Endodermal cell (in vitro differentiated cells): ENCODE results near the gene LPXN. TPM values are rescaled to one million over a fixed set of nuclear protein-coding genes. Genes with fewer than 3 reads are reported as not detected.

Experiments
- DNase-seq: peaks from one replicate; pipeline ENCODE4 v3.0.0-alpha.2; 2017
- H3K27ac ChIP-seq: 2 replicates; pipeline ENCODE4 v1.5.1; 2013; ENCODE audit warnings: mild to moderate bottlenecking, low read depth, low read length, moderate library complexity
- H3K27me3 ChIP-seq: 2 replicates; pipeline ENCODE4 v1.6.1; 2013; ENCODE audit warnings: mild to moderate bottlenecking, low read length, moderate library complexity; ENCODE audit not compliant: insufficient read depth, control insufficient read depth, poor library complexity, severe bottlenecking
- H3K36me3 ChIP-seq: 2 replicates; pipeline ENCODE4 v1.7.0; 2013; ENCODE audit warnings: mild to moderate bottlenecking, low read length, moderate library complexity; ENCODE audit not compliant: control insufficient read depth, insufficient read depth
- H3K4me1 ChIP-seq: one replicate; pipeline ENCODE4 v1.7.0; 2013; ENCODE audit warnings: low read length; ENCODE audit not compliant: control insufficient read depth, insufficient read depth
- H3K4me3 ChIP-seq: 2 replicates; pipeline ENCODE4 v1.5.1; 2013; ENCODE audit warnings: mild to moderate bottlenecking, low read length, moderate library complexity
- H3K9ac ChIP-seq: 2 replicates; pipeline ENCODE4 v1.6.1; 2013; ENCODE audit warnings: mild to moderate bottlenecking, low read length, moderate library complexity; ENCODE audit not compliant: poor library complexity, severe bottlenecking; ENCODE audit errors: extremely low read depth
- H3K9me3 ChIP-seq: 2 replicates; pipeline ENCODE4 v1.6.1; 2013; ENCODE audit warnings: mild to moderate bottlenecking, low read length, moderate library complexity; ENCODE audit not compliant: control insufficient read depth
- H3K27ac Mint-ChIP-seq: 2 replicates; pipeline ENCODE4 v1.8.0; 2020; ENCODE audit warnings: mixed read lengths
- H3K27me3 Mint-ChIP-seq: 2 replicates; pipeline ENCODE4 v1.8.0; 2021; ENCODE audit warnings: mild to moderate bottlenecking, mixed read lengths; ENCODE audit not compliant: insufficient read depth
- H3K36me3 Mint-ChIP-seq: 2 replicates; pipeline ENCODE4 v1.8.0; 2020; ENCODE audit warnings: low read depth, mixed read lengths
- H3K4me1 Mint-ChIP-seq: 2 replicates; pipeline ENCODE4 v1.8.0; 2020; ENCODE audit warnings: mixed read lengths
- H3K4me3 Mint-ChIP-seq: 2 replicates; pipeline ENCODE4 v1.8.0; 2020; ENCODE audit warnings: mild to moderate bottlenecking, moderate library complexity, mixed read lengths
- H3K9me3 Mint-ChIP-seq: 2 replicates; pipeline ENCODE4 v1.8.0; 2020; ENCODE audit warnings: mild to moderate bottlenecking, mixed read lengths
- WGBS, 2 experiments: methylation state at CpG; one replicate each; pipeline versions ENCODE4 v1.1.5 to v1.1.7; 2013; ENCODE audit warnings: missing lambda C conversion rate in 2 of 2, mixed read lengths in 1 of 2; ENCODE audit not compliant: insufficient coverage in 1 of 2, insufficient read length in 1 of 2; 5-methylcytosine and 5-hydroxymethylcytosine counted together
- total RNA-seq, 2 donors: library from RNA; stranded (reverse); fragmentation: NEBNext Ultra II Directional in 1 of 2; extraction: Animal tissue kit (Norgen Biotek cat#: 25700) in 1 of 2; gene quantifications; 2 replicates in 1 of 2; 3 replicates in 1 of 2; pipeline ENCODE4 v1.2.1, GENCODE V29; 2021
- TF ChIP-seq, protein P1 (sequence below): fragments of 200-600 bp; sonication (generic); conservative IDR thresholded peaks from 2 replicates; pipeline ENCODE4 v1.5.0; 2021; ENCODE audit warnings: antibody characterized with exemption, mild to moderate bottlenecking

LPXN gene
- total RNA-seq, 2 donors from 2014 or later = 1.9 to 2.7 TPM

DNA sequence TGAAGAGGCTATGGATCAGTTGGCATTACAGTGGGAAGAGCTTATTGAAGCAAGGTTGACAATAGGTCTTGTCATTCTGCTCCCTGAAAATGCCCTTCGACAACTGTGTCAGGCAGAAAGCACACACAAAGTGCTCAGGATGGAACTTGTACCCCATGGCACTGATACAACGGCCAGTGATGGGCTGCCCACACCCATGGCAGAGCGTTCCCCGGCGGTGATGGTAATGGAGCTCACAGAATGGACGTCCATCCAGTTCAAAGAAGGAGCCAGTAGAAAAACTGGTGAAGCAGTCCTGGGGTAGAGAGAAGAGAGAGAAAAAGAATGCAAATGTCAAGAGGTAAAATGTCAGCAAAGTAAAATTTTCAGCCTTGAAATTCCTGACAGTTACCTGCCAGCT lies 48.2 kb downstream of the LPXN start:
- H3K9ac ChIP-seq = no peak overlapping the region
- no peaks in the 10 kb centered on the region for H3K9me3 ChIP-seq
- Mint-ChIP-seq H3K36me3 (peaks cover 19% of the 10 kb centered on the region), H3K4me3 (no peak overlapping the region), H3K27ac (no peak overlapping the region), H3K4me1 (peaks cover 5% of the 10 kb centered on the region), H3K9me3 (peaks cover 12% of the 10 kb centered on the region), H3K27me3 (no peaks in the 10 kb centered on the region)
- H3K36me3 ChIP-seq = no peaks in the 10 kb centered on the region
- TF ChIP-seq, protein P1, sequence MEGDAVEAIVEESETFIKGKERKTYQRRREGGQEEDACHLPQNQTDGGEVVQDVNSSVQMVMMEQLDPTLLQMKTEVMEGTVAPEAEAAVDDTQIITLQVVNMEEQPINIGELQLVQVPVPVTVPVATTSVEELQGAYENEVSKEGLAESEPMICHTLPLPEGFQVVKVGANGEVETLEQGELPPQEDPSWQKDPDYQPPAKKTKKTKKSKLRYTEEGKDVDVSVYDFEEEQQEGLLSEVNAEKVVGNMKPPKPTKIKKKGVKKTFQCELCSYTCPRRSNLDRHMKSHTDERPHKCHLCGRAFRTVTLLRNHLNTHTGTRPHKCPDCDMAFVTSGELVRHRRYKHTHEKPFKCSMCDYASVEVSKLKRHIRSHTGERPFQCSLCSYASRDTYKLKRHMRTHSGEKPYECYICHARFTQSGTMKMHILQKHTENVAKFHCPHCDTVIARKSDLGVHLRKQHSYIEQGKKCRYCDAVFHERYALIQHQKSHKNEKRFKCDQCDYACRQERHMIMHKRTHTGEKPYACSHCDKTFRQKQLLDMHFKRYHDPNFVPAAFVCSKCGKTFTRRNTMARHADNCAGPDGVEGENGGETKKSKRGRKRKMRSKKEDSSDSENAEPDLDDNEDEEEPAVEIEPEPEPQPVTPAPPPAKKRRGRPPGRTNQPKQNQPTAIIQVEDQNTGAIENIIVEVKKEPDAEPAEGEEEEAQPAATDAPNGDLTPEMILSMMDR = no peak
- H3K27ac ChIP-seq = no peak overlapping the region
- no peaks in the 10 kb centered on the region for H3K4me1 ChIP-seq
- 87 to 95% methylated on average over 6 of the region's 6 CpGs for WGBS, 2 experiments
- H3K27me3 ChIP-seq = no peaks in the 10 kb centered on the region
- H3K4me3 ChIP-seq = no peak overlapping the region
- DNase-seq = no peak

DNA sequence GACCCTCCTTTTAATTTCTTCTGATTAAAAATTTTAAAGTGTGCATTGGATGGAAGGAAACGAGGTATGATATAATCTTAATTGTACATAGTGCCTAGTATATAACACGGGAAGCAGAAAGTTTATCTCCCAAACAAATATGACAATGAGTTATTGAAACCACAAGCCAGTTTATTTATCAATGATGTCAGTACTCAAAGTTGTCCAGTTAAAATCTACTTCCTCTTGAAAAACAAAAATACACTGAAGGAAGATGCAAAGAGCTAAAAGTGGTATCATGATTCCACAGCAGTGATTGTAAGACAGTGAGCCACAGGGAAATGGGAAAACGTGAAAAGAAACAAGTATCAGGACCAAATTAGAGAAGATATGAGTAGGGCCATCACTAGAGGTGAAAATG lies 48.9 kb downstream of the LPXN start:
- TF ChIP-seq, protein P1 = no peak
- DNase-seq = no peak
- peaks cover 5% of the 10 kb centered on the region for H3K4me1 Mint-ChIP-seq
- WGBS, 2 experiments = 82 to 90% methylated on average over 1 to 3 of the region's 3 CpGs
- peaks cover 5% of the 10 kb centered on the region for H3K27me3 Mint-ChIP-seq
- H3K9ac ChIP-seq = no peak overlapping the region
- H3K9me3 ChIP-seq = no peaks in the 10 kb centered on the region
- no peak overlapping the region for H3K27ac Mint-ChIP-seq
- no peaks in the 10 kb centered on the region for H3K4me1 ChIP-seq
- peaks cover under 1% of the 10 kb centered on the region for H3K27me3 ChIP-seq
- H3K36me3 ChIP-seq = no peaks in the 10 kb centered on the region
- H3K4me3 ChIP-seq = no peak overlapping the region
- H3K27ac ChIP-seq = no peak overlapping the region
- peaks cover 11% of the 10 kb centered on the region for H3K9me3 Mint-ChIP-seq
- peaks cover 17% of the 10 kb centered on the region for H3K36me3 Mint-ChIP-seq
- H3K4me3 Mint-ChIP-seq = no peak overlapping the region

DNA sequence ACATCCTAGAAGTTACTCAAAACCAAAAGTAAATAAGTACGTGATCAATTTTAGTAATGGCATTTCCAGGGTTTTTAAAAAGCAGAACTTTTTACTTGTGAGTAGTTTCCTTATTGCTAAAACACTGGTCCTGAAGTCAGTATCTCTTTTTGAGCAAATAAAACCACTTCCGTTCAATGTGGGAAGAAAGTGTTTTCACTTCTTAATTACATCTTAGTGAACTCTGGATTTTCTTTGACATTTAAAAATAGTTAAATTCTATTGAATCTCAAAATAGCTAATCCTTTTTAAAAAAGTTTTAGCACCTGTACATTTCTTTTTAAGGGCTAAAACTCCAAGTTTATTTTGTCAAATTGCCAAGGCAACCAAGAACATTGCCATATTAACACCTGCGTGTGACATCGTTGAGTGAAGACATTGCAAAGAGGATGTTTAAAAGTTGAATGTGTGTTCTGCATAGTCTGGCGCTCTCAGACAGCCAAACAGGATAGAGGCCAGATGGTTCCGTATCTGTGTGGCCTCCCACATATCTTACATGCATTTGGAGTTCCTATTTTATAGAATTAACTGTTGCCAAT lies 50.5 kb downstream of the LPXN start:
- no peak for DNase-seq
- Mint-ChIP-seq H3K9me3 (peaks cover 5% of the 10 kb centered on the region), H3K4me3 (no peak overlapping the region), H3K36me3 (peaks cover 7% of the 10 kb centered on the region), H3K4me1 (peaks cover 5% of the 10 kb centered on the region), H3K27me3 (peaks cover 11% of the 10 kb centered on the region), H3K27ac (no peak overlapping the region)
- Histone ChIP-seq H3K9ac (no peak overlapping the region), H3K9me3 (no peaks in the 10 kb centered on the region), H3K4me3 (no peak overlapping the region), H3K27ac (no peak overlapping the region), H3K27me3 (peaks cover 16% of the 10 kb centered on the region), H3K36me3 (no peaks in the 10 kb centered on the region), H3K4me1 (no peaks in the 10 kb centered on the region)
- TF ChIP-seq, protein P1 = no peak
- 66% methylated on average over 6 of the region's 6 CpGs; no CpG with 5 or more reads in 1 of the 2 experiments for WGBS, 2 experiments
